Measurements from ENCODE around the gene PPM1H. TPM values are rescaled to one million over a fixed set of nuclear protein-coding genes. Genes with fewer than 3 reads are reported as not detected.

The PPM1H gene
- total and polyA plus RNA-seq, 2 of the 8 experiments (the other 6 are each of a cell fraction or from before 2014, with no cell fraction given) = 16.4 to 36.1 TPM

GRCh38 chr12:62919838-62920237 lies 15.1 kb downstream of the PPM1H start:
- Histone ChIP-seq H3K79me1 (ENCODE audit: low read depth, low read length) (peaks cover 2% of the 10 kb centered on the region; the same call in 1 of the 2 replicates), H3K4ac (replicated peaks; ENCODE audit: insufficient read length, low read depth, low read length) (no peak overlapping the region), H3K36me3 (ENCODE audit: control insufficient read depth in 2 of 4, insufficient read depth in 4 of 4, low read length in 3 of 4) (no peaks in the 10 kb centered on the region), H3K9ac (replicated peaks in 1 of 4; ENCODE audit: extremely low read depth in 1 of 4, low read depth in 3 of 4, low read length in 3 of 4) (no peak overlapping the region), H3K56ac (replicated peaks; ENCODE audit: insufficient read length, low read depth, low read length) (no peak overlapping the region), H3K18ac (ENCODE audit: extremely low read depth, low read length) (no peak overlapping the region), H3K4me3 (ENCODE audit: extremely low read depth in 1 of 4, insufficient read depth in 2 of 4, low read depth in 3 of 4, low read length in 4 of 4) (no peak overlapping the region), H4K8ac (ENCODE audit: extremely low read depth, insufficient read depth, low read length) (no peak overlapping the region), H2BK15ac (ENCODE audit: low read length) (no peak overlapping the region), H2BK120ac (replicated peaks; ENCODE audit: low read depth, low read length) (no peak overlapping the region), H4K5ac (ENCODE audit: insufficient read length, low read depth, low read length) (no peak overlapping the region), H3K27ac (ENCODE audit: low read depth, low read length) (no peak overlapping the region), H3K4me2 (ENCODE audit: insufficient read depth in 1 of 2, low read depth in 2 of 2, low read length in 2 of 2) (no peak overlapping the region; a peak in 1 of 4 replicates), H3K23ac (ENCODE audit: insufficient read length) (no peak overlapping the region), H3K23me2 (ENCODE audit: low read depth, low read length) (no peaks in the 10 kb centered on the region), H3K4me1 (replicated peaks in 1 of 4; ENCODE audit: control insufficient read depth in 3 of 4, insufficient read depth in 4 of 4, low read length in 3 of 4) (peaks cover 2 to 17% (median 15%) of the 10 kb centered on the region in 4 experiments), H2BK5ac (ENCODE audit: low read depth, low read length) (no peak overlapping the region), H3K14ac (ENCODE audit: insufficient read length) (no peak overlapping the region), H3K9me3 (ENCODE audit: insufficient read depth in 2 of 2, low read depth in 1 of 2, low read length in 1 of 2) (no peaks in the 10 kb centered on the region), H4K91ac (replicated peaks; ENCODE audit: insufficient read length, low read length) (no peak overlapping the region), H4K20me1 (replicated peaks in 1 of 2; ENCODE audit: control insufficient read depth in 1 of 2, insufficient read depth in 2 of 2, low read length in 2 of 2) (peaks cover 0 to 5% of the 10 kb centered on the region in 2 experiments), H2AFZ (ENCODE audit: low read length) (no peak overlapping the region), H2BK12ac (ENCODE audit: low read depth, low read length) (no peak overlapping the region), H2BK20ac (ENCODE audit: low read length) (no peak overlapping the region), H2AK5ac (ENCODE audit: low read depth, low read length) (no peak overlapping the region), H3K27me3 (replicated peaks in 1 of 4; ENCODE audit: control insufficient read depth in 3 of 4, extremely low read depth in 1 of 4, insufficient read depth in 3 of 4, low read length in 3 of 4) (no peaks in the 10 kb centered on the region), H3K79me2 (ENCODE audit: control insufficient read depth in 1 of 2, insufficient read depth in 2 of 2, low read length in 2 of 2) (peaks cover 0 to 81% of the 10 kb centered on the region in 2 experiments; a peak in 2 of 4 replicates)
- CTCF ChIA-PET (ENCODE audit: partially characterized antibody) = interaction anchor here (0.7 to 3.4 kb wide), 5 partner anchors 10 to 149 kb away, joined by 3 to 15 read pairs (median 4); partner anchors contain the start of gene PPM1H
- POLR2A ChIA-PET (ENCODE audit: partially characterized antibody) = interaction anchor here (1.3 kb wide), 1 partner anchor 14 kb away, joined by 4 read pairs; no protein-coding TSS in a partner anchor
- WGBS, 2 experiments (ENCODE audit: extremely low coverage in 1 of 2, insufficient coverage in 1 of 2, insufficient read length in 1 of 2, insufficient replicate concordance in 2 of 2, low coverage in 1 of 2, low lambda C conversion rate in 2 of 2, missing lambda C conversion rate in 1 of 2) = 83% methylated on average over 2 of the region's 2 CpGs; no CpG with 5 or more reads in 1 of the 2 experiments
- no peak for FAIRE-seq
- DNase-seq (ENCODE audit: low read depth in 1 of 2, low spot score in 2 of 2) = no peak
- TF ChIP-seq GABPA (IDR thresholded peaks at IDR 0.05; ENCODE audit: borderline replicate concordance, insufficient read depth, low read length) (no peak), TAF7 (optimal IDR thresholded peaks at IDR 0.05; ENCODE audit: borderline replicate concordance, low read depth, low read length) (no peak), POLR2A (IDR thresholded peaks at IDR 0.05; ENCODE audit: control extremely low read depth in 1 of 2, low read depth in 2 of 2, low read length in 2 of 2) (no peak), RFX5 (IDR thresholded peaks at IDR 0.05; ENCODE audit: borderline replicate concordance, low read depth, low read length) (no peak), POLR2AphosphoS5 (IDR thresholded peaks at IDR 0.05; ENCODE audit: low read depth, low read length) (no peak), KDM5A (IDR thresholded peaks at IDR 0.05; ENCODE audit: low read length) (no peak), SIRT6 (IDR thresholded peaks at IDR 0.05; ENCODE audit: low read length) (no peak), USF2 (IDR thresholded peaks at IDR 0.05; ENCODE audit: low read length) (no peak), TAF1 (IDR thresholded peaks at IDR 0.05; ENCODE audit: low read depth, low read length) (no peak), SRF (IDR thresholded peaks at IDR 0.05; ENCODE audit: low read depth, low read length) (no peak), EP300 (IDR thresholded peaks at IDR 0.05; ENCODE audit: borderline replicate concordance in 1 of 2, low read depth in 2 of 2, low read length in 2 of 2) (no peak), HDAC6 (IDR thresholded peaks at IDR 0.05; ENCODE audit: low read depth, low read length) (no peak), MAFK (IDR thresholded peaks at IDR 0.05; ENCODE audit: low read depth, low read length) (no peak), KDM1A (IDR thresholded peaks at IDR 0.05; ENCODE audit: borderline replicate concordance, low read length) (no peak)
